GM21619 (cell line): ENCODE results near the gene SELENOV.
"Not testable (repeated sequence)": the region's sequence is repeated elsewhere in the genome, so short reads cannot be mapped to it uniquely, and the experiment has no call there.

Experiments used
- ATAC-seq: cut with Tn5 transposase; IDR thresholded peaks from one replicate; pipeline ENCODE4 v1.9.1; 2021; ENCODE audit not compliant: unreplicated experiment

SELENOV gene

GRCh38 chr19:39514840-39515550 lies at the start of gene SELENOV:
SELENOV (plus strand) TSS chr19:39515139; CDS start chr19:39515213, 74 bp downstream.
- no peak for ATAC-seq

- no peak for ATAC-seq
Measured at GRCh38 chr19:39465956-39466747, 48.8 kb upstream of the SELENOV start.

- ATAC-seq, result no peak
Measured at GRCh38 chr19:39467941-39468340, 47.0 kb upstream of the SELENOV start.

- no peak for ATAC-seq
Measured at GRCh38 chr19:39469036-39469435, 45.9 kb upstream of the SELENOV start.

GRCh38 chr19:39469567-39469966 lies 45.4 kb upstream of the SELENOV start:
- ATAC-seq, result no peak

- ATAC-seq, result no peak
Measured at GRCh38 chr19:39470724-39471339, 44.1 kb upstream of the SELENOV start.

- no peak for ATAC-seq
Measured at GRCh38 chr19:39471756-39472536, 43.0 kb upstream of the SELENOV start.

- ATAC-seq, result no peak
Measured at GRCh38 chr19:39472746-39473442, 42.0 kb upstream of the SELENOV start.

GRCh38 chr19:39473443-39473960 lies 41.4 kb upstream of the SELENOV start:
- no peak for ATAC-seq

GRCh38 chr19:39474139-39474620 lies 40.8 kb upstream of the SELENOV start:
- ATAC-seq, result no peak

GRCh38 chr19:39475748-39476147 lies 39.2 kb upstream of the SELENOV start:
- no peak for ATAC-seq

- ATAC-seq, result not testable (repeated sequence)
Measured at GRCh38 chr19:39479319-39479801, 35.6 kb upstream of the SELENOV start.

GRCh38 chr19:39479916-39480315 lies 35.0 kb upstream of the SELENOV start:
- ATAC-seq, result no peak

- peak; percentile 90 for ATAC-seq
Measured at GRCh38 chr19:39480337-39481228, 34.4 kb upstream of the SELENOV start, which contains the start of gene TIMM50. TIMM50 (plus strand) TSS chr19:39480838; CDS start chr19:39480854, 16 bp downstream.

- no peak for ATAC-seq
Measured at GRCh38 chr19:39481229-39481545, 33.8 kb upstream of the SELENOV start.

GRCh38 chr19:39481676-39482075 lies 33.3 kb upstream of the SELENOV start:
- no peak for ATAC-seq

GRCh38 chr19:39483141-39483540 lies 31.8 kb upstream of the SELENOV start:
- no peak for ATAC-seq

GRCh38 chr19:39489756-39490155 lies 25.2 kb upstream of the SELENOV start:
- no peak for ATAC-seq

GRCh38 chr19:39492225-39492624 lies 22.7 kb upstream of the SELENOV start:
- ATAC-seq, result no peak
